NCI-H2171 (cell line): ENCODE data around the gene RNF5.
A peak's percentile ranks its signal among the peaks of the same experiment; 100 is the strongest.
"Not testable (repeated sequence)": the region's sequence is repeated elsewhere in the genome, so short reads cannot be mapped to it uniquely, and the experiment has no call there.

ENCODE experiments used
- DNase-seq: peaks from one replicate; lab custom pipeline; 2025; lab: John Stamatoyannopoulos, UW

Gene RNF5

DNA sequence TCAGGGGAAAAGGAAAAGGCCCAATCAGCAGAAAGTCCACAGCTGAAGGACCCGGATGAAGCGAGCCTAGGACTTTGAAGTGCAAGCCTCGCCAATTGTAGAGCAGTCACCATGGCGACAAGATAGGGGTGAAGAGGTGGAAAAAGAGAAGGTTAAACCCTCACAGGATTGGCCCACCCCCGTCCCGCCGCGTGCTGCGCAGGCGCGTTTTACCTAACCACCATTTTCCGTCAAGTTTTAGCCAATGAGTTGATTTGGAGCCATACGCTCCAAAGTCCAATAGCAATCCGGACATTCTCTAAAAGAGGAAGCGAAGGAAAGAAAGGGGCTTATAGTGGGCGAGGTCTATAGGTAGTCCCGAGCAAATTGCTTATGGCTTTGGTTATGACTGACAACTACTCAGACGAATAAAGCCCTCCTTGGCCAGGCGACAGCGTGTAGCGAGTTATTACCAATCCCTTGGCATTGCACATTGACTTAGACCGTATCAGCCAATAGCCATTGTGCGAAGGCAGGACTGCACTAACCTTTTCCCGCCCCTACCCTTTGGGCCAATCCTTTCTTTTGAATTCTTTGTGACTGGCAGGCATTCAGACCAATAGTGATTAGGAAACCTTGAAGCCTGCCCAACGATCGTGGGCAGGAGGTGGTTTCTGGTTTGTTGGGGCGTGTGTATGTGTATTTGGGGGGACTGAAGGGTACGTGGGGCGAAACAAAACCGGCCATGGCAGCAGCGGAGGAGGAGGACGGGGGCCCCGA, at the start of gene RNF5:
RNF5 (plus strand) TSS at position 618 of the 759 bp plus-strand sequence; CDS start at position 725, 107 bp downstream.
- DNase-seq, result peak; percentile 99

- no peak for DNase-seq
Measured at GRCh38 chr6:32128751-32129296, 49.4 kb upstream of the RNF5 start.

DNA sequence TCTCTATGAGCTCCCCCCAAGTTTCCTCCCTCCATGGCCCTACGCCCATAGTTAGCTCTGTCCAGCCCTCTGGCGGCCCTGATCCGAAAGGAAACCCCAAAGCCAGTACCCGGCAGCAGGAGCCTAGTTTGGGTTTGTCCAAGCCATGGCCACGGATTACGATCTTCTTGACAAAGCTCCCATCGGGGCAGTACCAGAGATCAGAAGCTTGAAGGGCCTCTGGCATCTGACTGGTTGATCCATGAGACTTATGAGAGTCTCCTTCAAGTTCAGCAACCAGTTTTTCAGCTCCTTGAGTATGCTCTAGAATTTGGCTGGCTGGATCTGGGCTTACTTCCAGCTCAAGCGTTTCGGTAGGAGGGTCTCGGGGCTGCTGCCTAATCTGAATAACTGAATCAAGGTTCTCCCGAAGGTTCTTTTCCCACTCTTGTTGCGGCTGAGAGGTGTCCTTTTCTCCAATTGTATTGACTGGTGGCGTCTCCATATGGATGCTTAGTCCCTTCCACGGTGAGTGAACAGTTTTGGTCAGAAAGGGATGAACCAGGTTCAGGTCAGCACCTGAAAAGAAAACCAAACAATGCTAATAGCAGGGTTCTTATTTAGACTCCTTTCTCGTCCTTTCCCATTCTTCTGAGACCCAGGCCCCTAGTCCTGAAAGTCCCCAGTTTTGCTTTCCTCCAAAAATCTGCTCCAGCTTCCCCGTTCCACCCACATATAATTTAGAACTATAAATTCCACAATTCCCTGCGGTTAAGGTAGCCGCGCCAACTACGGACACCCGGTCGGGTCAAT, 48.7 kb upstream of the RNF5 start:
- DNase-seq, result no peak

- DNase-seq, result no peak
Measured at GRCh38 chr6:32131439-32131948, 46.7 kb upstream of the RNF5 start.

- no peak for DNase-seq
Measured at GRCh38 chr6:32132110-32132509, 46.1 kb upstream of the RNF5 start.

GRCh38 chr6:32133786-32134185, 44.4 kb upstream of the RNF5 start:
- no peak for DNase-seq

GRCh38 chr6:32137454-32137853, 40.8 kb upstream of the RNF5 start:
- no peak for DNase-seq

DNA sequence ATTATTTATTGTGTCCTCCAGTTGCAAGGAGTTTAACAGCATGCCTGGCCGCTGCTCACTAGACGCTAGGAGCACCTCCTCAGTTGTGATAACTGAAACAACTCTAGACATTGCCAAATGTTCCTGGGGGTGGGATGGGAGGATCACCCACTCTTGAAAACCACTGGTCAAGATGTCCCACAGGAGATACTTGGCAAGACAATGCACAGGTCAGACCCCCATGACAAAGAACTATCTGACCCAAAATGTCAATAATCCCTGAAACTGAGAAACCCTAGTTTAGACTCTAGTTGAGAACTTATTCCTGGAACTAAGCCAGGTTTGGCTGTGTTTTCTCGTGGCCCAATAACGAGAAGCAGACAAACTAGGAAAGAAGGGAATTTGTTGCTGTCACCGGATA, 38.6 kb upstream of the RNF5 start:
- DNase-seq, result no peak

GRCh38 chr6:32140420-32141046, 37.7 kb upstream of the RNF5 start:
- no peak for DNase-seq

DNA sequence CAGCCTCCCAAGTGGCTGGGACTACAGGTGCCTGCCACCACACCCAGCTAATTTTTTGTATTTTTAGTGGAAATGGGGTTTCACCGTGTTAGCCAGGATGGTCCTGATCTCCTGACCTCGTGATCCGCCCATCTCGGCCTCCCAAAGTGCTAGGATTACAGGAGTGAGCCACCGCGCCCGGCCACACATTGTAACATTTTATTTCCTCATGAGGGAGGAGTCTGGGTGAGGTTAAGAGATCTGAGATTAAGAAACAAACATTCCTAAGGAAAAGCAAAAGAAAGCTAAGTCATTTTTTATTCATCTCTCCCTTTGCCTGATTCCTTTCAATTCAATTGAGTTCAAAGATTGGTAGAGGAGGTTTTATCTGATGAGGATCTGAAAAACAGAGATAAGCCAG, 34.0 kb upstream of the RNF5 start:
- not testable (repeated sequence) for DNase-seq

- no peak for DNase-seq
Measured at GRCh38 chr6:32146287-32146686, 31.9 kb upstream of the RNF5 start.

DNA sequence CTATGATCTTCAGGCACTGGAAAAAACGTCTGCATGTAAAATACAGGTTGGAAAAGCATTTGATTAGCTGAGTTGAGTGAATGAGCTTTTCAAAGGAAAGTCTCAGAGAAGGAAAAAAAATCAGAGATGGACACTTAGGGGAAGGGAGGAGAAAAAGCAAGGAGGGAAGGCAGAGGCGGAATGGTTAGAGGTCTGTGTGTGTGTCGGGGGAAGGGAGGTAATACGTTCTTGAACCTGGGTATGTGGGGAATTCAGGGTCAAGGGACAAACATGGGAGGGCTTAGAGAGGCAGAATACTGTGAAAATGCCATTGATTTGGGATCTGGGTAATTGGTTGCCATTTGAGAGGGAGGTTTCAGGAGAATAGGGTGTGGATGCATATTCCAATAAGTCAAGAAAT, 31.5 kb upstream of the RNF5 start:
- no peak for DNase-seq

DNA sequence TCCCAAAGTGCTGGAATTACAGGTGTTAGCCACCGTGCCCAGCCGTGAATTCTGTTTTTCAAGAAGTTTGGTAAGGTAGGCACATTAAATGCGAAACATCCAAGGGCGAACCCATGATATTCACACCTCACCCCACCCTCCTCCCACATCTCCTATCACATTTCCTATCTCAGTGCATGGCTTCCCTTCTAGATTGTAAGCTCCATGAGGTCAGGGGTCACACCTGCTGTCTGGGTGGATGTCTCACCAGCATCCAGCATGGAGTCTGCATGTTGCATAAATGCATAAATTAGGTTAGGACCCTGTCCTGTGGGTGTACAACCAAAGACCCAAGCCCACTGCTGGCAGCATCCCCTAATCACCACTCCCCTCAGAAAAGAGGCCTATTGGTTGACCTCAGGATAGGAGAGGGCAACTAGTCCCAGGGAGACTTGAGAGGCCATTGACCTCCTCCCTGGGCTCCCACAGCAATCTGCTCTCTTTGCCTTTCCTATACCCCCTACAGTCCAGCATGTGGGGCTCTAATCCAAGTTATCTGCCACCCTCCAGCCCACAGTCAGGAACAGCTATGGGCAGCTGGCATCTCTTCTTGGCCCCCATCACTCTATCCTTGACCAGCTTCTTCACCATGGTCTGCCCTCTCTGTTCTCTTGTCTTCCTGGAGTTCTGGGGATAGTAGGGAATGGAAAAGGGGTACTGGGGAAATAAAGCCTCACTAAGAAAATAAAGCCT, 30.6 kb upstream of the RNF5 start:
- DNase-seq, result no peak

DNA sequence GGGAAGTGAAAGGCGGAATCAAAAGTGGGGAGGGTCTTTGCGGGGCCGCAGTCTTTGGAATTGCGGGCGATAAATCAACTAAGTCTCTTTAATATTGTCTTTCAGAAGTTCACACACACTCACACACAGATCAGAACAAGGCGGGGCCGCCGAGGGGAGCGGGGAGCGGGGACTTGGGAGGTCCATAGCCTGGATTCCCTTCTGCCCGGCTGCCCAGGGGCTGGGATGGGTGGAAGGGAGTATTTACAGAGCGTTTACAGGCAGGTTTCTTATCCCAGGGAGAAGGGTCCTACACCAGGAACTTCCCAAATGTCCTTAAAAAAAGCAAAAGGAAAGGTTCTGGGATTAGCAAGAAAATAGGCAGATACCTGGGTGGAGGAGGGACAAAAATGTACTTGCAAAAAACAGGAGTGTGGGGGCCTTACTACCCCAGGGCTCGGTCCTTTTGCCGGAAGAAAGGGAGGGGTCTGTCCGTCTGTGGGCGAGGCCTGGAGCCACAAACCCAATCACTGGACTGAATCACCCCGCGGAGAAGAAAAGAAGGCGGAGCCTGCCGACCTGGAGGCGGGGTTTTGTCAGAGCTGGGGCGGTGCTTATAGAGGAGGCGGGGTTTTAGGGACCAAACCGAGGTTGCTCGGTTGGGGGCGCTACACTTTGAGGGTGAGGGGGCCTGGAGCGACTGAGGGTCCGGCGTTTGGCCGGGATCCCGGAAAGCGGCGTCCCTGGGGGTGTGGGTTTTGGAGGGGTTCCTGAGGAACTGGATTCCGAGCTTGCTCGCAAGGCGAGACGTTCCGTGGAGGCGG, 29.7 kb upstream of the RNF5 start:
- DNase-seq, result no peak

GRCh38 chr6:32149092-32149755, 29.0 kb upstream of the RNF5 start:
- DNase-seq, result no peak

- DNase-seq, result no peak
Measured at GRCh38 chr6:32149932-32150870, 28.0 kb upstream of the RNF5 start.

DNA sequence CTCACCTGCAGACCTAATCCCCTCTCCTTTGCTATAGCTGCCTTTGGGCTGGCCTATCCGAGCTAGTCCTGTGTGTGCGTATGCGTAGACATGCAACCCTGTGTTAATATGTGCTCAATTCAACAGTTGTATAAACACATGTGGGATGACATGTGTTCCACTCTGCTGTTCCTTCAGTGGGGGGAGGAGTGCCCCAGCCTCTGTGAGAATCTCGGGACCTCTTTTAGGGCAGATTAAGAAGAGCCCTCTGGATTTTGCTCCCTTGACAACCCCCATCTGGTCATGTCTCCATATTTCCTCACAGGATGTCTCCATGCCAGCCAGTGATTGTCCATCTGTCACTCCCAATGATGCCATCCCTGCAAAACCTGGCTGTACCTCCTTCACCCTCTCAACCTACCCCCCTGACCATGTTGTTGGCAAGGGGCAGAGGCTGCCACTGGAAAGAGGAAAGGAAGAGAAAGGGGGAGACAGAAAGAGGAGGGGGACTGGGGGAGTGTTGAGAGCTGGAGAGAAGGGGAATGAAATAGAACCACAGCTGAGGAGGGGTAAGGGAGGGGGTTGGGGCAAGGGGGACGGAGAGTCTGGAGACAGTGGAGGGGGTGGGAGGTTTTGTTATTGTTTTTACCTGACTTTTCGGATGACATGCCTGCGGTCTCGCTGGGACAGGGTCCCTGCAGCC, 26.9 kb upstream of the RNF5 start:
- DNase-seq, result peak; percentile 34
